Liver (tissue), 9 donors: ENCODE measurements around the gene ADH7. TPM values are rescaled to one million over a fixed set of nuclear protein-coding genes. Genes with fewer than 3 reads are reported as not detected.
A peak's percentile ranks its signal among the peaks of the same experiment; 100 is the strongest.

Source experiments
- DNase-seq: peaks from one replicate; pipeline ENCODE4 v3.0.0-alpha.2; 2017; ENCODE audit warnings: low spot score
- H3K27ac ChIP-seq, 2 donors: one replicate each; pipeline ENCODE4 v1.7.0; 2013; ENCODE audit warnings: inconsistent platforms in 2 of 2, low read length in 2 of 2, control low read depth in 1 of 2, low read depth in 1 of 2, mild to moderate bottlenecking in 1 of 2
- H3K27me3 ChIP-seq, 4 donors: one replicate each; pipeline versions ENCODE4 v1.6.1 to v1.7.0; 2013; ENCODE audit warnings: low read length in 3 of 4, inconsistent platforms in 1 of 4, mild to moderate bottlenecking in 1 of 4, moderate library complexity in 1 of 4; ENCODE audit not compliant: control insufficient read depth in 4 of 4, insufficient read depth in 4 of 4
- H3K36me3 ChIP-seq, 4 donors: one replicate each; pipeline versions ENCODE4 v1.6.1 to v1.7.0; 2013; ENCODE audit warnings: low read length in 3 of 4, mild to moderate bottlenecking in 3 of 4, low read depth in 1 of 4, moderate library complexity in 1 of 4; ENCODE audit not compliant: control insufficient read depth in 4 of 4, insufficient read depth in 3 of 4
- H3K4me1 ChIP-seq, 4 donors: one replicate each; pipeline versions ENCODE4 v1.6.1 to v1.7.0; 2013; ENCODE audit warnings: low read length in 3 of 4, mild to moderate bottlenecking in 3 of 4, moderate library complexity in 1 of 4; ENCODE audit not compliant: control insufficient read depth in 4 of 4, insufficient read depth in 4 of 4
- H3K4me3 ChIP-seq, 3 donors: one replicate each; pipeline versions ENCODE4 v1.6.1 to v1.7.0; 2013; ENCODE audit warnings: low read length in 3 of 3, control low read depth in 1 of 3, low read depth in 1 of 3, mild to moderate bottlenecking in 1 of 3
- H3K9ac ChIP-seq, 2 donors: one replicate each; pipeline ENCODE4 v1.7.0; 2013; ENCODE audit warnings: low read length in 2 of 2, mild to moderate bottlenecking in 2 of 2, moderate library complexity in 2 of 2, control low read depth in 1 of 2, low read depth in 1 of 2
- H3K9me3 ChIP-seq, 4 donors: one replicate each; pipeline versions ENCODE4 v1.6.1 to v1.7.0; 2013; ENCODE audit warnings: low read length in 3 of 4; ENCODE audit not compliant: control insufficient read depth in 4 of 4
- ATF3 ChIP-seq: IDR thresholded peaks from 2 replicates; pipeline ENCODE4 v1.6.1; 2016; ENCODE audit warnings: antibody characterized with exemption
- CTCF ChIP-seq: fragments of 150-350 bp; IDR thresholded peaks from 2 replicates; pipeline ENCODE4 v1.5.1; 2017; ENCODE audit warnings: improper control_type of control experiment, low read depth, low read length; ENCODE audit not compliant: missing input control
- EGR1 ChIP-seq, 2 donors: IDR thresholded peaks; 2 replicates each; pipeline ENCODE4 v1.6.1; 2016 to 2018; ENCODE audit warnings: antibody characterized with exemption in 2 of 2, low read depth in 2 of 2
- FOXA1 ChIP-seq: IDR thresholded peaks from 2 replicates; pipeline ENCODE4 v1.6.1; 2016; ENCODE audit warnings: antibody characterized with exemption
- FOXA2 ChIP-seq: IDR thresholded peaks from 2 replicates; pipeline ENCODE4 v1.6.1; 2016; ENCODE audit warnings: antibody characterized with exemption
- GABPA ChIP-seq, 2 donors: IDR thresholded peaks in 1 of 2; conservative IDR thresholded peaks in 1 of 2; 2 replicates each; pipeline ENCODE4 v1.6.1; 2016; ENCODE audit warnings: antibody characterized with exemption in 2 of 2, mild to moderate bottlenecking in 1 of 2, moderate library complexity in 1 of 2
- HNF4A ChIP-seq, 2 donors: conservative IDR thresholded peaks; 2 replicates each; pipeline ENCODE4 v1.6.1; 2016; ENCODE audit warnings: antibody characterized with exemption in 2 of 2, mild to moderate bottlenecking in 2 of 2
- HNF4G ChIP-seq: IDR thresholded peaks from 2 replicates; pipeline ENCODE4 v1.6.1; 2016; ENCODE audit warnings: antibody characterized with exemption
- JUND ChIP-seq, 2 donors: IDR thresholded peaks; 2 replicates each; pipeline ENCODE4 v1.6.1; 2016; ENCODE audit warnings: antibody characterized with exemption in 2 of 2
- MAX ChIP-seq: IDR thresholded peaks from 2 replicates; pipeline ENCODE4 v1.6.1; 2016; ENCODE audit warnings: antibody characterized with exemption
- NR2F2 ChIP-seq: IDR thresholded peaks from 2 replicates; pipeline ENCODE4 v1.6.1; 2016; ENCODE audit warnings: antibody characterized with exemption
- RAD21 ChIP-seq, 2 donors: IDR thresholded peaks; 2 replicates each; pipeline ENCODE4 v1.6.1; 2016; ENCODE audit warnings: antibody characterized with exemption in 2 of 2, mild to moderate bottlenecking in 2 of 2
- REST ChIP-seq: IDR thresholded peaks from 2 replicates; pipeline ENCODE4 v1.6.1; 2016; ENCODE audit warnings: antibody characterized with exemption, mild to moderate bottlenecking
- RXRA ChIP-seq, 2 donors: IDR thresholded peaks; 2 replicates each; pipeline ENCODE4 v1.6.1; 2017 to 2018; ENCODE audit warnings: antibody characterized with exemption in 2 of 2, mild to moderate bottlenecking in 1 of 2
- SP1 ChIP-seq: IDR thresholded peaks from 2 replicates; pipeline ENCODE4 v1.6.1; 2018; ENCODE audit warnings: antibody characterized with exemption, mild to moderate bottlenecking
- TAF1 ChIP-seq: conservative IDR thresholded peaks from 2 replicates; pipeline ENCODE4 v1.6.1; 2016; ENCODE audit warnings: antibody characterized with exemption, mild to moderate bottlenecking
- YY1 ChIP-seq: IDR thresholded peaks from 2 replicates; pipeline ENCODE4 v1.6.1; 2016; ENCODE audit warnings: antibody characterized with exemption, mild to moderate bottlenecking
- ZBTB33 ChIP-seq: IDR thresholded peaks from 2 replicates; pipeline ENCODE4 v1.6.1; 2016; ENCODE audit warnings: antibody characterized with exemption
- WGBS: extraction: QIAGEN DNeasy Blood & Tissue Kit; methylation state at CpG from one replicate; pipeline ENCODE4 v1.1.7; 2013; 5-methylcytosine and 5-hydroxymethylcytosine counted together
- polyA plus RNA-seq, 2 donors: library from polyadenylated mRNA; stranded (reverse) in 1 of 2; unstranded in 1 of 2; fragments of 200-250 nt in 1 of 2; fragments of >200 nt in 1 of 2; fragmentation: Nextera tagmentation in 1 of 2; extraction: Ambion mirVana in 1 of 2; gene quantifications; one replicate each; pipeline versions ENCODE4 v1.2.1 to v1.2.3, GENCODE V29; 2013 to 2015
- total RNA-seq, 2 donors: library from RNA; depleted of rRNA; stranded (reverse); fragments of >200 nt; gene quantifications; one replicate each; pipeline ENCODE4 v1.2.3, GENCODE V29; 2014
- donor health status: healthy.
- donor health status: healthy.
- donor health status: healthy.
- donor health status: healthy.
- donor health status: healthy.

ADH7 gene
- total and polyA plus RNA-seq, 4 donors = under 0.01 TPM; not detected in 3

GRCh38 chr4:99459546-99460042 is 24.5 kb upstream of the ADH7 start:
- Histone ChIP-seq H3K9ac (peak overlapping the region in 1 of 2 donors; percentile 70), H3K4me1 (peaks cover 7 to 36% (median 30%) of the 10 kb centered on the region in 4 donors), H3K27ac (peak overlapping the region; percentile 77 to 87), H3K27me3 (no peaks in the 10 kb centered on the region), H3K36me3 (no peaks in the 10 kb centered on the region), H3K4me3 (no peak overlapping the region), H3K9me3 (no peaks in the 10 kb centered on the region)
- no peak for DNase-seq
- TF ChIP-seq YY1 = peak; percentile 91
- no peak for TF ChIP-seq HNF4G
- peak; percentile 42 to 50 for TF ChIP-seq RAD21 (IDR thresholded peaks at IDR 0.05)
- no peak for TF ChIP-seq GABPA (IDR thresholded peaks at IDR 0.05 in 1 of 2, conservative IDR thresholded peaks at IDR 0.05 in 1 of 2)
- peak; percentile 39 to 56 for TF ChIP-seq HNF4A (conservative IDR thresholded peaks at IDR 0.05)
- TF ChIP-seq SP1 = peak; percentile 58
- TF ChIP-seq FOXA1 = peak; percentile 90
- TF ChIP-seq MAX = no peak
- no peak for TF ChIP-seq TAF1
- TF ChIP-seq JUND (IDR thresholded peaks at IDR 0.05) = peak in 1 of 2 donors; percentile 32
- TF ChIP-seq ATF3 = no peak
- TF ChIP-seq REST = peak; percentile 21
- TF ChIP-seq FOXA2 = peak; percentile 79
- no peak for TF ChIP-seq NR2F2
- no peak for TF ChIP-seq CTCF
- TF ChIP-seq RXRA (IDR thresholded peaks at IDR 0.05) = peak; percentile 49 to 81
- TF ChIP-seq ZBTB33 = peak; percentile 36
- no peak for TF ChIP-seq EGR1 (IDR thresholded peaks at IDR 0.05; ENCODE audit: low read depth in 2 of 2)
- 41% methylated on average over 5 of the region's 5 CpGs for WGBS
